Activated CD8-positive, alpha-beta T cell treated with anti-CD3 and anti-CD28 coated beads for 36 hours (primary cell): ENCODE data around the gene HLA-DOB. TPM values are rescaled to one million over a fixed set of nuclear protein-coding genes. Genes with fewer than 3 reads are reported as not detected.
A peak's percentile ranks its signal among the peaks of the same experiment; 100 is the strongest.

Source experiments
- ATAC-seq: fragments of 200-7000 bp; cut with Tn5 transposase; one replicate; pipeline ENCODE4 v1.10.0; 2021; ENCODE audit warnings: mild to moderate bottlenecking, moderate library complexity
- CTCF ChIA-PET: fragments of 350-600 bp; sonication (Branson Sonifier 250); formaldehyde crosslinking; loops from one replicate; lab custom pipeline; 2021; ENCODE audit warnings: antibody characterized with exemption; lab: Charles Lee
- POLR2A ChIA-PET: fragments of 350-600 bp; sonication (Branson Sonifier 250); formaldehyde crosslinking; loops from one replicate; lab custom pipeline; 2021; ENCODE audit warnings: antibody characterized with exemption; lab: Charles Lee
- DNase-seq: peaks from one replicate; pipeline ENCODE4 v3.0.0-alpha.2; 2020
- H3K27ac Mint-ChIP-seq: one replicate; pipeline ENCODE4 v1.8.0; 2021; ENCODE audit warnings: mild to moderate bottlenecking, mixed read lengths
- H3K27me3 Mint-ChIP-seq: one replicate; pipeline ENCODE4 v1.8.0; 2021; ENCODE audit warnings: mixed read lengths
- H3K36me3 Mint-ChIP-seq: one replicate; pipeline ENCODE4 v1.8.0; 2021; ENCODE audit warnings: low read depth, mixed read lengths
- H3K4me1 Mint-ChIP-seq: one replicate; pipeline ENCODE4 v1.8.0; 2021; ENCODE audit warnings: low read depth, mixed read lengths
- H3K4me3 Mint-ChIP-seq: one replicate; pipeline ENCODE4 v1.8.0; 2021; ENCODE audit warnings: mild to moderate bottlenecking, moderate library complexity, mixed read lengths
- H3K9me3 Mint-ChIP-seq: one replicate; pipeline ENCODE4 v1.8.0; 2021; ENCODE audit warnings: mixed read lengths
- CTCF ChIP-seq: fragments of 200-600 bp; IDR thresholded peaks from one replicate; pipeline ENCODE4 v1.8.0; 2022; ENCODE audit warnings: antibody characterized with exemption, mild to moderate bottlenecking
- intact Hi-C: fragments of 100-400 bp; cut with micrococcal nuclease; formaldehyde crosslinking; loops from one replicate; pipeline ENCODE4 v1.10.0; 2022
- total RNA-seq, 2 experiments: library from RNA; stranded (reverse); gene quantifications; one replicate each; pipeline ENCODE4 v1.2.3, GENCODE V29; 2021

HLA-DOB gene
- total RNA-seq, 2 experiments from 2014 or later = 10.2 to 11.6 TPM

- ATAC-seq = no peak
- peaks cover 74% of the 10 kb centered on the region for H3K4me1 Mint-ChIP-seq
- H3K9me3 Mint-ChIP-seq = no peaks in the 10 kb centered on the region
- H3K27me3 Mint-ChIP-seq = no peaks in the 10 kb centered on the region
- intact Hi-C loops = no loop called here
- POLR2A ChIA-PET = interaction anchor here (1.2 to 4.6 kb wide), 3 partner anchors 12 to 62 kb away, joined by 3 to 32 read pairs (median 19); partner anchors contain the start of genes PSMB8, PSMB9 and TAP1
- no peak for DNase-seq
- peak overlapping the region; percentile 52 for H3K27ac Mint-ChIP-seq
- H3K4me3 Mint-ChIP-seq = no peak overlapping the region
- CTCF ChIA-PET = interaction anchor here (1.1 to 4.1 kb wide), 3 partner anchors 21 to 152 kb away, joined by 3 to 21 read pairs (median 3); partner anchors contain the start of genes PSMB9 and TAP1
- no peak for TF ChIP-seq CTCF
- H3K36me3 Mint-ChIP-seq = peaks cover 90% of the 10 kb centered on the region
Measured at GRCh38 chr6:32832535-32832934, 15.7 kb upstream of the HLA-DOB start.

DNA sequence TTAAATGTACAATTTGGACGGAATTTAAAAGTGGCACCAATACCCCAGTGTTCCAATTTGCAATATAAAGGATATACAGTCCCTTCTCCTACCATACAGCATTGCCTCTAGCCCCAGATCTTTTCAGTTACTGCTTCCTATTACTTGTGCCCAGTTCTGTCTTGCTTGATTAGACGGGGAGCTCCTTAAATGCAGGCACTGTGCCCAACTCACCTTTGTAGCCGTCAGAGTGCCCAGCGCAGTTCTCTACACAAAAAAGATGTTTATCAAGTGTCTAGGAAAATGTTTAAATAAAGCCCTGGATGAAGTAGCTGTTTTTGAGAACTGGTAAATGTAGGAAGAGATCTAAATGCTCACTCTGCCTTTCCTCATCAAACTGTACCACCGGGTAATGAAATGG lies 14.1 kb upstream of the HLA-DOB start:
- no peak for TF ChIP-seq CTCF
- H3K27me3 Mint-ChIP-seq = no peaks in the 10 kb centered on the region
- intact Hi-C loops = no loop called here
- H3K27ac Mint-ChIP-seq = peak overlapping the region; percentile 67
- H3K36me3 Mint-ChIP-seq = peaks cover 85% of the 10 kb centered on the region
- no peaks in the 10 kb centered on the region for H3K9me3 Mint-ChIP-seq
- peaks cover 78% of the 10 kb centered on the region for H3K4me1 Mint-ChIP-seq
- DNase-seq = no peak
- ChIA-PET POLR2A (interaction anchor here (0.7 to 1.0 kb wide), 2 partner anchors 22 to 141 kb away, joined by 3 to 4 read pairs; partner anchors contain the start of gene TAP1), CTCF (interaction anchor here (0.7 to 1.3 kb wide), 2 partner anchors 37 to 123 kb away, joined by 3 to 7 read pairs; no protein-coding TSS in a partner anchor)
- H3K4me3 Mint-ChIP-seq = no peak overlapping the region
- ATAC-seq = no peak

GRCh38 chr6:32830017-32830416 lies 13.2 kb upstream of the HLA-DOB start:
- CTCF ChIA-PET = interaction anchor here (1.0 to 5.4 kb wide), 2 partner anchors 9 to 38 kb away, joined by 5 to 52 read pairs; partner anchors contain the start of gene TAP2
- peaks cover 76% of the 10 kb centered on the region for H3K36me3 Mint-ChIP-seq
- no peak for ATAC-seq
- peaks cover 71% of the 10 kb centered on the region for H3K4me1 Mint-ChIP-seq
- H3K27ac Mint-ChIP-seq = peak overlapping the region; percentile 20
- H3K27me3 Mint-ChIP-seq = no peaks in the 10 kb centered on the region
- H3K4me3 Mint-ChIP-seq = no peak overlapping the region
- intact Hi-C loops = no loop called here
- TF ChIP-seq CTCF = no peak
- POLR2A ChIA-PET = interaction anchor here (0.7 to 5.7 kb wide), 5 partner anchors 8 to 145 kb away, joined by 3 to 47 read pairs (median 4); partner anchors contain the start of gene TAP2
- no peak for DNase-seq
- no peaks in the 10 kb centered on the region for H3K9me3 Mint-ChIP-seq

DNA sequence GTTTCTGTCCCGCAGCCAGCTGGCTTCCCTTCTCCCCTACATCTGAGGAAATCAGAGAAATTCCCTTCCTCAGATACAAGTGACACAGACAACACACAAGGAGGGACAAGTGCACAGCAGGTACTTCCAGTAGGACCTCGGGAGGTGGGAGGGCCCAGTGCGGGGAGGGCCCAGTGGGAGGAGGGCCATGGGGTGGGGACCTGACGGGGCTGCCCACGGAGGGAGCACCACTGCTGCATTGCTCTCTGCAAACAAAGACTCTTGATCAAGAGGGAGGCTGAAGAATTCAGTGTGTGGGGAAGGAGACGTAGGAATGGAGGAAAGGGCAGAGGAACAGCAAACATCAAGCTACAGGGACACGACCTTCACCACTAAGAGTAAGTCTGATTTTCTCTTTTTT lies 12.7 kb upstream of the HLA-DOB start:
- ATAC-seq = no peak
- H3K4me1 Mint-ChIP-seq = peaks cover 65% of the 10 kb centered on the region
- peaks cover 71% of the 10 kb centered on the region for H3K36me3 Mint-ChIP-seq
- no peaks in the 10 kb centered on the region for H3K27me3 Mint-ChIP-seq
- POLR2A ChIA-PET = interaction anchor here (0.7 to 5.7 kb wide), 5 partner anchors 9 to 145 kb away, joined by 3 to 47 read pairs (median 4); partner anchors contain the start of gene TAP2
- no peak for TF ChIP-seq CTCF
- H3K27ac Mint-ChIP-seq = no peak overlapping the region
- H3K4me3 Mint-ChIP-seq = no peak overlapping the region
- CTCF ChIA-PET = interaction anchor here (1.0 to 5.4 kb wide), 2 partner anchors 9 to 39 kb away, joined by 5 to 52 read pairs; partner anchors contain the start of gene TAP2
- H3K9me3 Mint-ChIP-seq = no peaks in the 10 kb centered on the region
- intact Hi-C loops = loop anchor here (5.0 kb wide), 1 partner anchor 38 kb away; no protein-coding TSS in a partner anchor
- DNase-seq = no peak

- ATAC-seq = no peak
- TF ChIP-seq CTCF = no peak
- POLR2A ChIA-PET = interaction anchor here (1.0 to 5.7 kb wide), 5 partner anchors 11 to 145 kb away, joined by 3 to 47 read pairs (median 9); partner anchors contain the start of genes PSMB8, PSMB9, TAP1 and TAP2
- H3K9me3 Mint-ChIP-seq = no peaks in the 10 kb centered on the region
- peaks cover 47% of the 10 kb centered on the region for H3K36me3 Mint-ChIP-seq
- H3K27ac Mint-ChIP-seq = peak overlapping the region; percentile 58
- no peaks in the 10 kb centered on the region for H3K27me3 Mint-ChIP-seq
- H3K4me3 Mint-ChIP-seq = no peak overlapping the region
- DNase-seq = no peak
- H3K4me1 Mint-ChIP-seq = peaks cover 45% of the 10 kb centered on the region
- CTCF ChIA-PET = interaction anchor here (0.8 to 5.4 kb wide), 7 partner anchors 12 to 174 kb away, joined by 3 to 52 read pairs (median 6); partner anchors contain the start of gene TAP2
- intact Hi-C loops = loop anchor here (5.0 kb wide), 1 partner anchor 40 kb away; no protein-coding TSS in a partner anchor
Measured at GRCh38 chr6:32827025-32827424, 10.2 kb upstream of the HLA-DOB start.
